Measurements from ENCODE around the gene NXPE3.

- TF ChIP-seq POLR2A (IDR thresholded peaks at IDR 0.05; ENCODE audit: low read depth, low read length) (no peak), POLR2AphosphoS5 (IDR thresholded peaks at IDR 0.05; ENCODE audit: low read depth, low read length) (no peak), TAF1 (IDR thresholded peaks at IDR 0.05; ENCODE audit: borderline replicate concordance, low read depth, low read length) (no peak)
Observed at GRCh38 chr3:101803173-101803782, 24.3 kb downstream of the NXPE3 start.
